NCI-H2227 (cell line): ENCODE results near the gene RYR3.

Source experiments
- DNase-seq: peaks from one replicate; lab custom pipeline; 2025; ENCODE audit not compliant: unreplicated experiment; lab: John Stamatoyannopoulos, UW

Gene RYR3

GRCh38 chr15:33443708-33444107, 132.9 kb downstream of the RYR3 start:
- no peak for DNase-seq

- no peak for DNase-seq
These were observed 135.2 kb downstream of the RYR3 start for GRCh38 chr15:33445984-33446383.

DNA sequence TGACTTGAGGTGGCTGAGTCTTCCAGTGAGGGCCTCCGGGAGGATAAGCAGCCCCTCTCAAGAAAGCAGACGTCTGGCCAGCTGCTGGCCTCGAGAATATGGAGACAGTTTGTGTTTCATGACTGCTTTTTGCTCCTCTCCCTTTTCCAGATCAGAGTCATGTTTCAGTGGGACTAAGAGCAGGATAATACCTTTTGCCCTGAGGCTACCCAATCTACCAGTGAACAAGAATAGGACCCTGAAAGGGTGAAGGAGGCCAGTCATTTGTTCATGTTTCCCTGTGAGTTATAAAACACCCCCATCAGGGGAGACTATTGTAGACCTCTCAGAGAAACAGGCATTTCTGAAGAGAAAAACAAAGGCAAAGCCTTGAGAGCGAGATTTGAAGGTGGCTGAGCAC, 137.4 kb downstream of the RYR3 start:
- no peak for DNase-seq

DNA sequence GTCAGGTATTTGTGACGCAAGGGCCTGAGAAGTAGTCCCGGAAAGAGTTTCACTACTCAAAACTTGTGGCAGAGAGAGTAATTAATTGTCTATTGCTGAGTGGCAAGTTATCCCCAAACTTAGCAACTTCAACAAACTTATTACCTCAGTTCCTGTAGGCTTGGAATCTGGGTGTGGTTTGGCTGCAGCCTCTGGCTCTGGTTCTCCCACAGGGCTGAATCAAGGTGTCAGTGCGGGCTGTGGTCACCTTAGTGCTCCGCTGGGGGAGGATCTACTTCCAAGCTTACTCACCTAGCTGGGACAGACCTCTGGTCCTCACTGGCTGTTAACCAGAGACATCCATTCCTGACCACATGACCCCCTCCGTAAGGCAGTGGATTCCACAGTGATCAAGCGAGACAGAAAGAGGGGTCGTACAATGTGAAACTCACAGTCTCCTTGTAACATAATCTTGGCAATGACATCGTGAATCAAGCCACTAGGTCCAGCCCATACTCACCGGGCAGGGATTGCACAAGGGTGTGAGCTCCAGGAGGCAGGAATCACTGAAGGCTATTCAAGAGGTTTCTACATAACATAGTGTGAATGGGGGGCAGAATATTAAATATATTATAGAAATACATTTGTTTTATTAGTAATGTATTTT, 138.3 kb downstream of the RYR3 start:
- no peak for DNase-seq

DNA sequence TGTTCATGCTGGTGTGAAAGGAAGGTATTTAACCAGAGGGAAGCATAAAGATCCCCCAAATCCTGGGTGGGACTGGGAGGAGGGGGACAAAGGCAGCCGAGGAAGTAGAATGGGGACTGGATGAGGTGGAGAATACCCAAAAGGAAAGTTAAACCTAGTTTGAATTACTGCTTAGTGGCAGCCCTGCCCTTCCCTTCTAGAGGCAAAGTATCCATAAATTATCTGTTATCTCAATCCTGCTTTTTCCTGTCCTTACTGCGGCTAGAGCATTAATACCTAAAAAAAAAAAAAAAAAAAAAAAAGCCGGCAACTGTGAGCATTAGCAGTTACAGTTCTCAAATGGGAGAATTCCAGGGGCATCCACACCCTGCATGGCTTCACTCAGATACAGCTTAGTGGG, 139.0 kb downstream of the RYR3 start:
- no peak for DNase-seq

- no peak for DNase-seq
These were observed 140.6 kb downstream of the RYR3 start for GRCh38 chr15:33451385-33451784.

DNA sequence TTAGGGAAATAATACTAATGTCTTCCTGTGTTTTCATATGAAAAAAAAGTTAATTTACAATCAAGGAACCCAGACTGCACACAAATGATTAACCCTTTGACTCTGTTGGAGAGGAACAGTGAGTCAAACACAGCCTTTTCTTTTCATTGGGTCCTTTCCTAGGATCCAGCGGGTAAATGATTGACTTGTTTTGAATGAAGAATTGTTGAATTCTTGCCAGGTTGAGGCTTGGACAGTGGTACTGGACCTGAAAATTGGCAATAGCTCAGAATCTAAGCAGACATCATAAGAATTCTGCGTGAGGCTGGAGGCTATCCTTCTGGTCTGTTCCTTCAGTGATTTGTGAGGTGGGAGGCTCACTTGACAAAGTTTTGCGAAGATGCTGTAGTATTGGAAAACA, 143.0 kb downstream of the RYR3 start:
- DNase-seq, result no peak

GRCh38 chr15:33454346-33454745, 143.6 kb downstream of the RYR3 start:
- DNase-seq, result no peak

DNA sequence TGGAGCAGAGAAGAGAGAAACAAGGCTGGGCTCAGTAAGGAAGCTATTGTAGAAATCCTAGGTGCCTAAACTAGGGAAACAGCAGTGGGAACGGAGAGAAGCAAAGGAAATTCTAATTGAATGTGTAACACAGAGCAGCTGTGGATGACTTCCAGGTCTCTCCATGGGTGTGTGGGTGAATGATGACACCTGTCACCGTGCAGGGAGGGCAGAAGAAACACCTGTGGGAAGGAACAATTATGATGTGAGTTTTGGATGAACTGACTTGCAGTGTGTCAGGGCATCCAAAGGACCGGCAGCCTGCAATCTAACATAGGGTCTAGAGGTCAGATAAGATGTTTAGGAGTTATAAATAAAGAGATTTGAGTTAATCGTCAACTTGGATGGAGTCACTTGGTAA, 144.2 kb downstream of the RYR3 start:
- no peak for DNase-seq

GRCh38 chr15:33458421-33458820, 147.7 kb downstream of the RYR3 start:
- no peak for DNase-seq

- no peak for DNase-seq
These were observed 149.5 kb downstream of the RYR3 start for GRCh38 chr15:33460166-33460805.

GRCh38 chr15:33461671-33462070, 150.9 kb downstream of the RYR3 start:
- DNase-seq, result no peak

GRCh38 chr15:33467146-33467815, 156.5 kb downstream of the RYR3 start:
- no peak for DNase-seq

DNA sequence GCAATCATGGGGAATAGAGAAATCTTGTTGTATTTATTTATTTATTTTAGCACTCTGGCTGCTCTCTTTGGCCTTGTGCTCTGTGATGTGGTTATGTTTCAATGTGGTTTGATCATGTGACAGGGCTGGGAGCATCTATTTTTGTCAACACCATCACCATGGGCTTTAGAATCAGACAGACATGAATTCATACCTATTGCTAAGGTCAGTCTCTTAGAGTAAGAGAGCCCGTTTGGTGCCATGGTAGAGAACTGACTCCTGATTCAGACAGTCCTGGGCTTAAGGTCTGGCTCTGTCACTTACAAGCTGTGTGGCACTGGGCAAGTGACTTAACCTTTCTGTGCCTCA, 157.0 kb downstream of the RYR3 start:
- DNase-seq, result no peak

GRCh38 chr15:33468740-33469139, 158.0 kb downstream of the RYR3 start:
- no peak for DNase-seq

DNA sequence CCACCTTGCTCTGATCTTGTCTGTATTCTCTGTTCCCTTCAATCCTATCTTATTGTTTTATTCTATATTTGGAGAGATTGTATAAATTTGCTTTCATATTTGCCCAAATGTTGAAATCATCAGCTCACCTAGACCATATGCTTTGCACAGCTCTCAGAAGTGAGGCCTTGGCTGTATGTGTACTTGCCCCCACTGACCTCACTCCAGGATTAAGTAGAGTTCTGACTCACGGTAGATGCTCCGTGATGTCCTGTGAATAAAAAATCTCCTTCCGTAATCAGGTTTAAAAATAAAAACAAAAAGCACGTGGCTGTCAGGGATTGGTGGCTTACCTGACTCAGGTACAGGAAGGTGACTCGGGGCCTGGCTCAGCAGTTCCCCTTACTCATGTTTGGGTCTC, 162.2 kb downstream of the RYR3 start:
- no peak for DNase-seq

- DNase-seq, result no peak
These were observed 162.9 kb downstream of the RYR3 start for GRCh38 chr15:33473714-33474113.

- no peak for DNase-seq
These were observed 165.3 kb downstream of the RYR3 start for GRCh38 chr15:33476076-33476475.

DNA sequence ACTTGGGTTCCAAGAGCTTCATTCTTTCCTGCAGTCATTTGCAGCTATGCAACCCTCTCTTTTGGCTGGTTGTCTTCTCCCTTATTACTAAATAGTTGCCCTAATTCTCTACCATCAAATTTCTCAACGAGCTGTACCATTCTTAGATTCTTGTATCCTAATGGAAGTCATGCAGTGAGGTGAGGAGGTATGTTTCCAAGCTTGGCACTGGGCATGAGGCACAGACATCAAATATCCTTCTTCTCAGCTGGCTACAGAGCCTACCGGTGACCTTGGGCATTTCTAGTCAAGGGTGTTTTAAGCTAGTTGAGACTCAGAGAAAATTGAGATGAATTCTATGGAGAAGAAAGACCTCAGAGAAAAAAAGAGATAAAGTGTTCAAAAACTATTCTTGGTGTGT, 166.1 kb downstream of the RYR3 start:
- no peak for DNase-seq

DNA sequence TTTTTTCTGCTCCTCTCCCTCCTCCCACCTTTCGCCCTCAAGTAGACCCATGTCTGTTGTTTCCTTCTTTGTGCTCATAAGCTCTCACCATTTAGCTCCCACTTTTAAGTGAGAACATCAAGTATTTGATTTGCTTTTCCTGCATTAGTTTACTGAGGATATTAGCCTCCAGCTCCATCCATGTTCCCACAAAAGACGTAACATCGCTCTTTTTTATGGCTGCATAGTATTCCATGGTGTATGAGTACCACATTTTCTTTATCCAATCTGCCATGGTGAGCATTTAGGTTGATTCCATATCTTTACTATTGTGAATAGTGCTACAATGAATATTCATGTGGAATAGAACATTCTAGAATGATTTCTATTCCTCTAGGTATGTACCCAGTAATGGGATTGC, 178.6 kb downstream of the RYR3 start:
- DNase-seq, result no peak

DNA sequence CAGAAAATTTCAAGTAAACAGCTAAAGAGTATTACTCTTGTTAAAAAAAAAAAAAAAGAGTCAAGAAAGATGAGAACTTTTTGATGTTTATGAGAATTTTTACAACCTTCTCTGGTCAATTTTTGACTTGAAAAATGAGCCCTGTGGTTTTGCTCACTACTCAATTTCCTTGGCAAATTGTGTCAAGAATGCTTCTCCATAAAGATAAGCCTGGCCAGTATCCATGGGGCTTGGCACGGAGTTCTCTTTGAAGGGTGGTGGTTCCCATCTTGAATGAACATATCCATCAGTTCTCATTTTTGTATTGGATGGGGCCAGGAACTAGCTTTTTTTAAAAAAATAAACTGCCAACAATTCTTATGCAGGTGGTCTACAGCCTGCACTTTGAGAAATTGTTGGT, 179.9 kb downstream of the RYR3 start:
- no peak for DNase-seq

DNA sequence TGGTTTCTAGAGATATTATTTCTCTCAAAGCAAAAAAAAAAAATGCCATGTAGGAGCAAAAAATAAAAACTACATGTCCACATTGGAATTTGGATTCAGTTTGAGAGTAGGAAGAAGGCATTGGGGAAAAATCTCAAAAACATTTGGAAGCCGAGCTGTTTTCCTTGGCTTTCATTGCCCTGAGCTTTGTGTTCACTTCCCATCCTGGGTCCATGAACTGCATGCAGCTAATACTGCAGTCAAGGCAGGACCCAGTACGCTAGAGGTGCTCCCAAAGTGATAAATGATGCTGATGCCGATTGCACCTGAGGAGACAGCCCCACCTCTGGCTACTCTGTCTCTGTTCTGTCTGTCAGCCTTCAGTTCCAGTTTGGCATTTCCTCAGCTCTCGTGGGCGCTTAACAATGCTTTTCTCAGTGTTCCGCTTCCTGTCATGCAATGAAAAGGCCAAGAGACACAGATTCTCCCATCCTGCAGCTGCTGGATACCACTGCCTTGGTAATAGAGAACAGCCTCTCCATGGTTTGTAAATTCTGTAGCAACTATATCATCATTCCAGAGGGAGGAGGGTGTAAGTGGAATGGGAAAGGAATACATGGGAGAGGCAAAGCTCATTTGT, 181.8 kb downstream of the RYR3 start:
- DNase-seq, result no peak
